Neutrophil (primary cell): ENCODE results near the gene DCST1.

Source experiments
- H3K27ac ChIP-seq: fragments of 200-600 bp; sonication (generic); 2 replicates; pipeline ENCODE4 v1.5.1; 2016; ENCODE audit warnings: mild to moderate bottlenecking, moderate library complexity
- H3K27me3 ChIP-seq: fragments of 200-600 bp; sonication (generic); 2 replicates; pipeline ENCODE4 v1.6.0; 2016; ENCODE audit warnings: mild to moderate bottlenecking
- H3K36me3 ChIP-seq: fragments of 200-600 bp; sonication (generic); 2 replicates; pipeline ENCODE4 v1.5.1; 2017
- H3K4me1 ChIP-seq, 2 experiments: fragments of 200-600 bp in 1 of 2; sonication (generic) in 1 of 2; 1 replicate in 1 of 2; 2 replicates in 1 of 2; pipeline versions ENCODE4 v1.5.1 to v1.6.1; 2013 to 2016; ENCODE audit warnings: low read depth in 1 of 2, low read length in 1 of 2, mild to moderate bottlenecking in 1 of 2, moderate library complexity in 1 of 2; ENCODE audit not compliant: control insufficient read depth in 1 of 2, insufficient read depth in 1 of 2
- H3K4me3 ChIP-seq, 2 experiments: fragments of 200-600 bp in 1 of 2; sonication (generic) in 1 of 2; 1 replicate in 1 of 2; 2 replicates in 1 of 2; pipeline ENCODE4 v1.5.1; 2013 to 2016; ENCODE audit warnings: low read depth in 1 of 2, low read length in 1 of 2, mild to moderate bottlenecking in 1 of 2, moderate library complexity in 1 of 2
- H3K9me3 ChIP-seq: fragments of 200-600 bp; sonication (generic); 2 replicates; pipeline ENCODE4 v1.5.1; 2016
- TF ChIP-seq, protein P1 (sequence below): fragments of 200-600 bp; sonication (generic); IDR thresholded peaks from 2 replicates; pipeline ENCODE4 v1.5.1; 2016; ENCODE audit warnings: antibody characterized with exemption

Gene DCST1

DNA sequence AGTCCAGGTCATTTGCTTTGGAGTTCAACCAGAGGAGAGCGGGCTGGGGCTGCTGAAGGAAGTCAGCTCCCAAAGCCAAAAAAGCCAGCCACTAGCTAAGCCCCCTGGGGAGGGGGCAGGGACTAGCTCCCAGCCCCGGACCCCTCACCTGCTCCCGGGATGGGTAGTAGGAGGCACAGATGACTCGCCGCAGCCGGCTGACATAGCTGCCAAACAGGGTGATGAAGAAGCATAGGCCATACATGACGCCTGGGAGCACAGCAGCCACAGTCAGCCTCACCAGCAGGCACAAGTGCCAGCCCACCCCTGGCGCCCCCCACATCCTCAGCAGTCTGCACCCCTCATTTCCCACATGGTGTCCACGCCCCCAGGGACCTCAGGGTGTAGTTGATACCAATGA lies 7.5 kb upstream of the DCST1 start:
- TF ChIP-seq, protein P1, sequence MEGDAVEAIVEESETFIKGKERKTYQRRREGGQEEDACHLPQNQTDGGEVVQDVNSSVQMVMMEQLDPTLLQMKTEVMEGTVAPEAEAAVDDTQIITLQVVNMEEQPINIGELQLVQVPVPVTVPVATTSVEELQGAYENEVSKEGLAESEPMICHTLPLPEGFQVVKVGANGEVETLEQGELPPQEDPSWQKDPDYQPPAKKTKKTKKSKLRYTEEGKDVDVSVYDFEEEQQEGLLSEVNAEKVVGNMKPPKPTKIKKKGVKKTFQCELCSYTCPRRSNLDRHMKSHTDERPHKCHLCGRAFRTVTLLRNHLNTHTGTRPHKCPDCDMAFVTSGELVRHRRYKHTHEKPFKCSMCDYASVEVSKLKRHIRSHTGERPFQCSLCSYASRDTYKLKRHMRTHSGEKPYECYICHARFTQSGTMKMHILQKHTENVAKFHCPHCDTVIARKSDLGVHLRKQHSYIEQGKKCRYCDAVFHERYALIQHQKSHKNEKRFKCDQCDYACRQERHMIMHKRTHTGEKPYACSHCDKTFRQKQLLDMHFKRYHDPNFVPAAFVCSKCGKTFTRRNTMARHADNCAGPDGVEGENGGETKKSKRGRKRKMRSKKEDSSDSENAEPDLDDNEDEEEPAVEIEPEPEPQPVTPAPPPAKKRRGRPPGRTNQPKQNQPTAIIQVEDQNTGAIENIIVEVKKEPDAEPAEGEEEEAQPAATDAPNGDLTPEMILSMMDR: no peak

DNA sequence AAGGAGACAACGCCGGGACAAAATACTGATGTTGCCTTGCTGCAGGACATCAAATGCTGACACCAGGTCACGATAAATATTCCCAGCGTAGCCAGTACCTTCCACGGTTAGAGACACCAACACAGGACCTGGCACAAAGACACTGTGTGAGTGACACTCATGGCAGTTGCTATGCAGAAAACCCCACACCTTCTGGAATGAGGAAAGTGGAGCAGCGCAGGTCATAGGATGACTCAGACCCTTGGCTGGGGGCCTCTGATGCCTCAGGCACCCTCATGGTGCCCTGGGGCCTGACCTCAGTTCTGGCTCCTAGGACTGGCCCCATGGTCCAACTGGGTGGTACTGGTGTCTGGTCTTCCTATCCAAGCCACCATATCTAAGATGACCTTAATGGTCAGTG lies 7.0 kb upstream of the DCST1 start:
- Histone ChIP-seq H3K4me1 (peaks cover 21 to 26% of the 10 kb centered on the region in 2 experiments), H3K27ac (no peak overlapping the region), H3K4me3 (no peak overlapping the region), H3K27me3 (no peaks in the 10 kb centered on the region), H3K36me3 (no peaks in the 10 kb centered on the region), H3K9me3 (no peaks in the 10 kb centered on the region)
- TF ChIP-seq, protein P1: no peak

More for the DNA sequence above, 7.5 kb upstream of the DCST1 start:
- no peak overlapping the region for H3K27ac ChIP-seq
- H3K36me3 ChIP-seq: no peaks in the 10 kb centered on the region
- H3K4me1 ChIP-seq: peaks cover 21 to 26% of the 10 kb centered on the region in 2 experiments
- no peaks in the 10 kb centered on the region for H3K27me3 ChIP-seq
- H3K4me3 ChIP-seq: no peak overlapping the region
- no peaks in the 10 kb centered on the region for H3K9me3 ChIP-seq

DNA sequence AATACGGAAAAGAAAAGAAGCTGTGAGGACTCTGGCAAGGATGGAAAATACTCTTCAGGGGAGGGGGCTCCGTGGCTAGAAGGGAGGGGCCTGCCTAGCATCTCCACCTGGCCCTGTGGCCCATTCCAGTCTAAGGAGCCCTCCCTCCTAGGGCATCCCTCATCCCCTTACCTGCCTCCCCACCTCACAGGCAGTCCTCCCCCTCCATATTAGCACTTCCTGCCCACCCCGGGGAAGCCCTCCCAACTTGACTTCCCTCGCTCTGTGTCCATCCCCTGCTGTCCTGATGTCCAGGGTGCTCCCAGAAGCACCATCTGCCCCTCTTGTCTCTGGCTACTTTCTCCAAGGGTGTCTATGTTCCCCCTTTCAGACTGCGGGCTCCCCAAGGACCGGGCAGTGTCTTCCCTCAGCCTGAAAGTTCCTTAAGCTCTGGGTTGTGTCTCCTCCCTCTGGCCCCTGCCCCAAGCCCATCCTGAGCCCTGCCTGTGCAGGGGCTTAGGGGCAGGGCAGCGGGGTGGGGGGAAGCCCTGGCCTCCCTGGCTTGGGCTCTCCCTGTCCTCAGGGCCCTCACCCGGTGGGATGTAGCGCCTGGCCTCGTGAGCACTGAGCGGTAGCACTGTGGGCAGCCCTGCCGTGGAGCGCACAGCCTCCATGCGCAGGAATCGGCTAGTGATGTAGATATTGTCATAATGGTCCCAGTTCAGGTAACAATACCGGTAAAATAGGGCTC lies 3.9 kb upstream of the DCST1 start:
- no peak overlapping the region for H3K27ac ChIP-seq
- TF ChIP-seq, protein P1: no peak

GRCh38 chr1:155030243-155030795 lies 3.3 kb upstream of the DCST1 start:
- Histone ChIP-seq H3K4me3 (no peak overlapping the region), H3K36me3 (no peaks in the 10 kb centered on the region), H3K4me1 (peaks cover 10 to 15% of the 10 kb centered on the region in 2 experiments), H3K9me3 (no peaks in the 10 kb centered on the region), H3K27ac (no peak overlapping the region), H3K27me3 (no peaks in the 10 kb centered on the region)
- TF ChIP-seq, protein P1: no peak

More for the DNA sequence above, 3.9 kb upstream of the DCST1 start:
- Histone ChIP-seq H3K36me3 (no peaks in the 10 kb centered on the region), H3K9me3 (no peaks in the 10 kb centered on the region), H3K27me3 (no peaks in the 10 kb centered on the region), H3K4me3 (no peak overlapping the region), H3K4me1 (peaks cover 14 to 18% of the 10 kb centered on the region in 2 experiments)

DNA sequence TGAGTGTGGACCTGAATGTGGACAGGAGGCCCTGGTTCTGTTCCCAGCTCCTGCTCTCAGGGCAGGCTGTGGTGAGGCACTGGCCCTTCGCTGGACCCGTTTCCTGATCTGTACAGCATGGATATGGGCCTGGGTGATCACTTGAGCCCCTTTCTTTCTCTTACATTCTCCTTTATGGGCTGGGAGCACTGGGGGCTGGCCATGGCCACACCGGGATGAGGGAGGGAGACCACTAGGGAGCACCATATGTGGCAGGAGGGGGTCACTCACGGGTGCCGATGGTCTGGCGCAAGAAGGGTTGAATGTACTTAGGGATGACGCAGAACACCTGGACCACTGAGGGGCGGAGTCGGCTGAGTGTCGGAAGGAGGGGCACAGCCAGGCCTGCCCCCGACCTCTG lies 2.7 kb upstream of the DCST1 start:
- H3K27ac ChIP-seq: no peak overlapping the region
- H3K36me3 ChIP-seq: no peaks in the 10 kb centered on the region
- no peaks in the 10 kb centered on the region for H3K27me3 ChIP-seq
- TF ChIP-seq, protein P1: no peak
- H3K4me1 ChIP-seq: peaks cover 10 to 12% of the 10 kb centered on the region in 2 experiments
- H3K4me3 ChIP-seq: no peak overlapping the region
- no peaks in the 10 kb centered on the region for H3K9me3 ChIP-seq
